HTERT RPE-1 (cell line): Measurements from ENCODE around the gene HSPA12A.

Experiments
- in situ Hi-C: fragments of 300-500 bp; cut with MboI; formaldehyde crosslinking; loops from 4 replicates; pipeline ENCODE4 v1.14.3; 2020; ENCODE audit warnings: low sequenced_read_pairs

The HSPA12A gene

GRCh38 chr10:116636385-116636784, 106.0 kb downstream of the HSPA12A start:
- in situ Hi-C loops: no loop called here

- in situ Hi-C loops: no loop called here
Observed at GRCh38 chr10:116634126-116634975, 108.0 kb downstream of the HSPA12A start.

DNA sequence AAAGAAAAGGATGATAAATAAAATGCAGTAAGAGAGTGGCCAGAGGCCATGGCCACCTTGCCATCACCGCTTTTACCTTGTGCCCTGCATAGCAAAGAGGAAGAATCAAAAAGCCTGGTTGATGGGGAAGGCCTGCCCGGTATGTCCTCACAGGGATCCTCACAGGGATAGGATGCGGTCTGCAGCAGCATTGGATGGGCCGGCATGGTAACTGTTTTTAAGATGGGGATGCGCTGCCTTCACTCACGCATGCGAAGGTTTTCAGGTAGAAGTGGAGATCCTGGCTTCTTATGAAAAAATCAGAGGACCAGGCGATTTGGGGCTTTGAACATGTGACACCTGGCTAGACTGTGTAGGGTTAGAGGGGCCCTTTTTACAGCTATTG, 109.2 kb downstream of the HSPA12A start:
- in situ Hi-C loops: no loop called here

DNA sequence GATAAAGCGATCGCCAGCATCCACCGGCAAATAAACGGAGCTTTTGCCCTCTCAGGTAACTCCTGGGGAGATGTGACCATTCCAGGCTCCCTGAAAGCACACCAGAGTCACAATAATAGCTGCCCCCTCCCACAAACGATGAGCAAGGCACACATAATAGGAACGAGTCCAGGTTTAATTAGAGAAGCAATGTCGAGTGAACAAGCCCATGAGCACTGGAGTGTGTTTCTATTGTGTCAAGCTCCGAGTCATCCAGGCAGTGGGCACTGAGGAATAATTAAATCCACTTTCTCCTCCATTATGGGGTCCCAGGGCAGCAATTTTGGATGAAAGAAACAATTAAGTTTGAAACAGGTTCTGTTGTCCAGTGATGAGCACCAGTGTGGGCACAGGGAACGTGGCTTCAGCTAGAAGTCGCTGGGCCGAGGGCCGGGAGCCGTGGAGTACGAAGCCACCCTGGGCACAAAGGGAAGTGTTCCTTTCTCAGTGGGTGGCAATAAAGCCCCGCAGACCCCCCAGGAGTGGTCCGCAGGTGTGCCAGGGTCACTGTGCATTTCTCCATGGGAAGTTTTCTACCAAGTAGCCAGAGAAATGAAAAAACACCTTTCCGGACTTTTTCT, 109.7 kb downstream of the HSPA12A start:
- in situ Hi-C loops: no loop called here

DNA sequence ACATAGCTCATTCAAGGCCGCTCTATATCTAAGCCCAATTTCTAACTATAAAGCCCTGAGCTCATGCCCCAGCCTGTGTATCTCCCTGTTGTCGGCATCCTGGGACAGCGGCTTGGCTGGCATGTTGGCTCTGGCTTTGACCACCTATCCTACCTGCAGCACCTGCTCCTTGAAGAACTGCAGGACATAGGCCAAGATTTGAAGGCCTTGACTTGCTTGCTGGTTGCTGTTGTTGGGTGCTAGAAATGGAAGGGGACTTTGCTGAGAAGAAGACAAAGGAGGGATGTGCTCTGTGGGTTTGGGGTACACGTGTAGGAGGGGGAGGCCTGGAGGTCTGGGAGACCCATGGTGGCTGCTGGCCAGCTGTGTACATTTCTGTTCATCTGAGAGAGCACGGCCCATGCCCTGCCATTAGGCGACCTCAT, 110.5 kb downstream of the HSPA12A start:
- in situ Hi-C loops: no loop called here

- in situ Hi-C loops: no loop called here
Observed at GRCh38 chr10:116630020-116630419, 112.3 kb downstream of the HSPA12A start.

DNA sequence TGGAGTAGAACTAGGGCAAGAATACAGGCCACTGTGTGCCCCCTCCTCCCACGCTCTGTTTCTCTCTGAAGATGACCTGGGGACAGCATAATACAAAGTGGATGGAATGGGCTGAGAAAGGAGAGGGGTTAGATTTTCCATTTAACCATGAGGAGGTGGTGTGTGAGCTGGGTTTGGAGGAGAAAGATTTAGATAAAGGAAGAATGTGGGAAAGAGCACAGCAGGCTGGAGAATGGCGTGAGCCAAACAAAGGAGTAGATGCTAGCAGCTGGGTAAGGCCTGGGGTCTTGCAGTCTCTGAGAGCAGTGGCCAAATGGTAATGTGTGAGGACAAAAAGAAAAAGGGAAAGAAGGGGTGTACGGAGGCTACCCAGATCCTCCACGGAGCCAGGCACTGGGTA, 113.0 kb downstream of the HSPA12A start:
- in situ Hi-C loops: no loop called here

DNA sequence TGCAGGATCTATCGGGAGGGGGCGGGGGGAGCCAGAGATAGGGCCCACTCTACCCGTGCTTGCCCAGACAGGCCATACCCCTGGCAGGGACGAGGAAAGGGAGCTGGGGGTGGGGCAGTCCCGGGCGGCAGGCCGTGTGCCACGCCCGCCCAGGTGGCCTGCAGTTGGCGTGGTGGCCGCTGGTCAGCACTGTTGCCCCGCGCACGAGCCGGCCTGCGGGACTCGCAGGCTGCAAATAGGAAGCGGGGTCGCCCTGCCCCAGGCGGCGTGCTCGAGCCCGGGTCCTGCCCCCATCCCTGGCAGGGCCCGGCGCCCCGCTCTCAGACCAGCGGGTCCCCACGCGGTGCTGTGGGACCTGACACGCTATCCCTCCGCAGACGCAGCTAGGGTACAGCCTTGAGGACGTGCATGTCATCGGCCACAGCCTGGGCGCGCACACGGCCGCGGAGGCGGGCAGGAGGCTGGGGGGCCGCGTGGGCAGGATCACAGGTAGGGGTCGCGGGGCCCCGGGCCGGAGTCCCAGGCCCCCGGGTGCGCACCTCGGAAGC, 114.9 kb downstream of the HSPA12A start:
- in situ Hi-C loops: no loop called here

GRCh38 chr10:116626815-116627214, 115.6 kb downstream of the HSPA12A start:
- in situ Hi-C loops: no loop called here

DNA sequence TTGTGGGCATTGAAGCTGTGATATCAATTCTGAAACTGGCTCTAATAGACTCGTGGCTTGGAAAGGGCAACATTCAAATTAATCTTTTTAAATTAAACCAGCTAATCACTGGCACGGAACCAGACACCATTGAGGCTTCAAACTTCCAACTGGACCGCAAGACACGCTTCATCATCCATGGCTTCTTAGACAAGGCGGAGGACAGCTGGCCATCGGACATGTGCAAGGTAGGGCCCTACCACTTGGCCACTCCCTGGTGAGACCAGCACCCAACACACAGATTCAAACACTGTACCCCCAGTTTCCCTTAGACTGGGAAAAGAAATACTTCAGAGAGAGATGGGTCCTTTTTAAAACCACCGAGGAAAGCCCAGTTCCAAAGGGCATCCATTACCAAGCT, 116.5 kb downstream of the HSPA12A start:
- in situ Hi-C loops: no loop called here

GRCh38 chr10:116621934-116622655, 120.3 kb downstream of the HSPA12A start:
- in situ Hi-C loops: no loop called here

DNA sequence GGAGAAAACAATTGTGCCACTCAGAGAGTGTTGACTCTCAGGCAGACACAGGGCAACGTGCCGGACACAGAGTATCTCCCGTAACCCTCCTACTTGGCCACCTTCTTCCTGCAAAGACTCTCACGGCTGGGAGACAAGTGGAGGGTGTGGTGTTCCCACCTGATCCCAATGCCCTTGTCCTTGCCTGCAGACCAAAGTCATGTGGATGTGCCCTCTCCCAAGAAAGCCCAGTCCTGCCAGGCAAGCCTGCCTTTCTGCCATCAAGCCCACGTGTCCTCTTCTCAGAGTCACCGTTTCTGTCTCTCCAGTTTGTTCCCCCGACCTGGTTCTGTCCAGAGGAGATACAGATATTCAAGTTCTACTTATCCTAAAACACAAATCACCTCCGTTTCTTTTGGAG, 120.9 kb downstream of the HSPA12A start:
- in situ Hi-C loops: no loop called here
